GM13977 (cell line): ENCODE data around the gene CPO.

ENCODE experiments used
- DNase-seq: peaks from one replicate; pipeline ENCODE4 v3.0.0; 2012; ENCODE audit warnings: low spot score
- CTCF ChIP-seq: IDR thresholded peaks from 2 replicates; pipeline ENCODE4 v1.5.1; 2012; ENCODE audit warnings: mild to moderate bottlenecking, control low read depth; ENCODE audit not compliant: insufficient read depth; ENCODE audit errors: extremely low read depth, missing control alignments
- in situ Hi-C: fragments of 300-500 bp; cut with MboI; formaldehyde crosslinking; loops from one replicate; pipeline ENCODE4 v1.12.0; 2022; ENCODE audit warnings: low sequenced_read_pairs, low pct_unique_long_range_greater_than_20kb, mixed read lengths, inconsistent platforms; ENCODE audit not compliant: unreplicated experiment

The CPO gene

GRCh38 chr2:206939340-206939739, at the start of gene CPO:
TSS of gene CPO (plus strand) at chr2:206939518. CDS start at chr2:206939600, 82 bp downstream.
- DNase-seq = no peak
- TF ChIP-seq CTCF = no peak

GRCh38 chr2:206890179-206890578, 49.1 kb upstream of the CPO start:
- in situ Hi-C loops = no loop called here
- DNase-seq = no peak
- TF ChIP-seq CTCF = no peak

More at GRCh38 chr2:206939340-206939739, at the start of gene CPO:
- in situ Hi-C loops = no loop called here

- TF ChIP-seq CTCF = no peak
- in situ Hi-C loops = no loop called here
- no peak for DNase-seq
Measured at GRCh38 chr2:206890926-206891325, 48.4 kb upstream of the CPO start.

GRCh38 chr2:206915121-206915520, 24.2 kb upstream of the CPO start:
- no peak for TF ChIP-seq CTCF
- peak; percentile 9 for DNase-seq
- in situ Hi-C loops = no loop called here

- in situ Hi-C loops = no loop called here
- no peak for DNase-seq
- TF ChIP-seq CTCF = no peak
Measured at GRCh38 chr2:206918263-206918662, 21.1 kb upstream of the CPO start.

- no peak for DNase-seq
- in situ Hi-C loops = no loop called here
- TF ChIP-seq CTCF = no peak
Measured at GRCh38 chr2:206920310-206920709, 19.0 kb upstream of the CPO start.

GRCh38 chr2:206920951-206921350, 18.4 kb upstream of the CPO start:
- in situ Hi-C loops = no loop called here
- no peak for TF ChIP-seq CTCF
- no peak for DNase-seq
